Tibial nerve (tissue), 3 donors: Measurements from ENCODE around the gene RTP3.

ENCODE experiments used
- CTCF ChIP-seq, 5 experiments: fragments of 200-600 bp in 3 of 5; fragments of 450-650 bp in 2 of 5; sonication (generic) in 3 of 5; IDR thresholded peaks; one replicate each; pipeline ENCODE4 v1.5.1; 2016 to 2019; ENCODE audit warnings: antibody characterized with exemption in 5 of 5, mild to moderate bottlenecking in 3 of 5, moderate library complexity in 2 of 5
- POLR2A ChIP-seq, 2 donors: fragments of 450-650 bp; IDR thresholded peaks; one replicate each; pipeline ENCODE4 v1.6.1; 2017; ENCODE audit warnings: antibody characterized with exemption in 2 of 2, mild to moderate bottlenecking in 2 of 2, moderate library complexity in 2 of 2

GRCh38 chr3:46497556-46498265, at the start of gene RTP3:
- TF ChIP-seq POLR2A (IDR thresholded peaks at IDR 0.05) (no peak), CTCF (IDR thresholded peaks at IDR 0.05) (no peak)
